HepG2 (cell line): ENCODE measurements around the gene RAC3. TPM values are rescaled to one million over a fixed set of nuclear protein-coding genes. Genes with fewer than 3 reads are reported as not detected.

ENCODE experiments used
- AKAP8 ChIP-seq: sonication (generic); formaldehyde crosslinking; IDR thresholded peaks from 2 replicates; pipeline ENCODE4 v1.5.1; 2020; ENCODE audit warnings: mild to moderate bottlenecking, missing genetic modification reagents
- GTF2F1 ChIP-seq: fragments of 150-350 bp; IDR thresholded peaks from 2 replicates; pipeline ENCODE4 v1.6.1; 2014; ENCODE audit warnings: low read length
- MED8 ChIP-seq: sonication (generic); formaldehyde crosslinking; IDR thresholded peaks from 2 replicates; pipeline ENCODE4 v1.8.1; 2023; ENCODE audit warnings: mild to moderate bottlenecking, missing genetic modification reagents; ENCODE audit not compliant: insufficient replicate concordance
- MIER3 ChIP-seq: IDR thresholded peaks from 2 replicates; pipeline ENCODE4 v1.6.1; 2016; ENCODE audit warnings: missing compliant biosample characterization, borderline replicate concordance
- NR2C2 ChIP-seq: sonication (generic); formaldehyde crosslinking; IDR thresholded peaks from 2 replicates; pipeline ENCODE4 v1.4.0; 2020; ENCODE audit warnings: missing genetic modification reagents, mild to moderate bottlenecking, moderate library complexity, borderline replicate concordance
- RBM39 ChIP-seq: fragments of 200-400 bp; formaldehyde crosslinking; IDR thresholded peaks from one replicate; pipeline ENCODE4 v1.6.1; 2018; ENCODE audit warnings: antibody characterized with exemption, mild to moderate bottlenecking, low read depth, low read length; ENCODE audit not compliant: poor library complexity, severe bottlenecking
- RFX3 ChIP-seq: IDR thresholded peaks from 2 replicates; pipeline ENCODE4 v1.6.1; 2016; ENCODE audit warnings: missing biosample characterization, missing genetic modification reagents
- SSRP1 ChIP-seq: IDR thresholded peaks from 2 replicates; pipeline ENCODE4 v1.6.1; 2016; ENCODE audit warnings: control low read depth
- ZNF136 ChIP-seq: sonication (generic); formaldehyde crosslinking; IDR thresholded peaks from 2 replicates; pipeline ENCODE4 v1.8.1; 2022; ENCODE audit warnings: low read depth, mild to moderate bottlenecking, moderate library complexity, missing genetic modification reagents
- ZNF34 ChIP-seq: sonication (generic); formaldehyde crosslinking; IDR thresholded peaks from 2 replicates; pipeline ENCODE4 v1.4.0; 2020; ENCODE audit warnings: mild to moderate bottlenecking, missing genetic modification reagents, borderline replicate concordance
- ZNF761 ChIP-seq: sonication (generic); formaldehyde crosslinking; conservative IDR thresholded peaks from 2 replicates; pipeline ENCODE4 v1.4.0; 2020; ENCODE audit warnings: mild to moderate bottlenecking, missing genetic modification reagents
- polyA plus RNA-seq, 8 experiments: library from polyadenylated mRNA; depleted of rRNA in 3 of 8; stranded (reverse) in 7 of 8; unstranded in 1 of 8; fragments of >200 nt; fragmentation: Illumina TruSeq in 4 of 8; extraction: Trizol in 4 of 8; gene quantifications; 2 replicates each; pipeline versions ENCODE4 v1.2.1 to v1.2.3, GENCODE V29; 2011 to 2016; ENCODE audit warnings: low read depth in 4 of 8, missing spikeins in 1 of 8, mixed read lengths in 1 of 8; ENCODE audit not compliant: insufficient read depth in 1 of 8
- total RNA-seq, 5 experiments: library from RNA; depleted of rRNA; stranded (reverse); fragments of >200 nt; fragmentation: Illumina TruSeq; extraction: Trizol; gene quantifications; 2 replicates each; pipeline ENCODE4 v1.2.3, GENCODE V29; 2016; ENCODE audit warnings: low read depth in 1 of 5
- TF ChIP-seq, protein P1 (sequence below): IDR thresholded peaks from 2 replicates; pipeline ENCODE4 v1.6.1; 2016; ENCODE audit warnings: low read depth, borderline replicate concordance
- TF ChIP-seq, protein P2 (sequence below): IDR thresholded peaks from 2 replicates; pipeline ENCODE4 v1.6.1; 2012; ENCODE audit warnings: low read depth, low read length, improper control_type of control experiment
- TF ChIP-seq, protein P3 (sequence below): sonication (generic); formaldehyde crosslinking; IDR thresholded peaks from 2 replicates; pipeline ENCODE4 v1.5.0; 2020; ENCODE audit warnings: mild to moderate bottlenecking, missing genetic modification reagents
- TF ChIP-seq, protein P4 (sequence below): sonication (generic); formaldehyde crosslinking; IDR thresholded peaks from 2 replicates; pipeline ENCODE4 v1.5.0; 2020; ENCODE audit warnings: missing genetic modification reagents
- TF ChIP-seq, protein P5 (sequence below): IDR thresholded peaks from 2 replicates; pipeline ENCODE4 v1.6.1; 2016; ENCODE audit warnings: control low read depth

The RAC3 gene
- total and polyA plus RNA-seq, 2 of the 13 experiments (the other 11 are each of a cell fraction or from before 2014, with no cell fraction given): 10.5 to 21.3 TPM

DNA sequence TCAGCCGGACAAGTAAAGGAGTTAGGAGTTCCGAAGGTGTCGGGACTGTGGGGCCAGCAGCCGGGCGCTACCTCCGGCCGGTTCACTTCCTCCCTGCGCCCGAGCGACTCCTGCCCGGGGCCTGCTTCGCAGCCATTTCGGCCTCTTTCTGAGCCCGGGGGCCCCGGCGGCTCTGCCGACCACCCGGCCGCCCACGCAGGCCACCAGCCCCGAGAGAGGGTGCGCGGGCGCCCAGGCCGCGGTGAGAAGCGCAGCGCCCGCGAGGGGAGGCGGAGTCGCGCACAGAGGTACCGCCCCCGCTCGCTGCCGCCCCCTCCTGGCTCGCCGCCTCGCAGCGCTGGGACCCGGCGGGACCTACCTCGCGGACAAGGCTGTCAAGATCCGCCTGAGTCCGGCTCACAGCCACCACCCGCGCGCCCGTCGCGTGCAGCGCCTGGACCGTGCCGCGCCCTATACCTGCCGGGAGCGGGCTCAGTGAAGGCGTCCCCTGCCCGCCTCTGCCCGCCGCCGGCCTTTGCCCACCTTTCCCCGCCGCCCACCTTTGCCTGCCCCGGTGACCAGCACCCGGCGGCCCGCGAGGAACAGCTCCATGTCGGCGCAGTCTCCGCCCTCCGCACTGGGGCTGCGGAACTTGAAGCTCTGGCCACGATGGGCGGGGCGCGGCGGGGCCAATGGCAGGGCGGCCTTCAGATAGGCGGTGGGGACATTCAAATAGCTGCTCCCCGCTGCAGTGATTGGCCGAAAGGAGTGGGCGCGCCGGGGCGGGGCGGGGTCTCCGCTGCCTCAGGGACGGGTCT, 5.8 kb downstream of the RAC3 start, which contains the start of gene DCXR (continued):
- TF ChIP-seq RBM39 (peak; percentile 72), MIER3 (no peak), ZNF34 (peak; percentile 56; the same call in 1 of the 2 replicates), SSRP1 (CRISPR knock-in tag) (no peak), MED8 (CRISPR knock-in tag) (no peak), GTF2F1 (no peak), ZNF136 (CRISPR knock-in tag) (no peak), AKAP8 (CRISPR knock-in tag) (peak; percentile 97), NR2C2 (CRISPR knock-in tag) (peak; percentile 82; the same call in 1 of the 2 replicates), RFX3 (CRISPR knock-in tag) (no peak), ZNF761 (CRISPR knock-in tag) (peak; percentile 90; the same call in 1 of the 2 replicates)
- TF ChIP-seq, protein P1, sequence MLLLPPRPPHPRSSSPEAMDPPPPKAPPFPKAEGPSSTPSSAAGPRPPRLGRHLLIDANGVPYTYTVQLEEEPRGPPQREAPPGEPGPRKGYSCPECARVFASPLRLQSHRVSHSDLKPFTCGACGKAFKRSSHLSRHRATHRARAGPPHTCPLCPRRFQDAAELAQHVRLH (CRISPR knock-in tag): peak; percentile 95
- TF ChIP-seq, protein P2, sequence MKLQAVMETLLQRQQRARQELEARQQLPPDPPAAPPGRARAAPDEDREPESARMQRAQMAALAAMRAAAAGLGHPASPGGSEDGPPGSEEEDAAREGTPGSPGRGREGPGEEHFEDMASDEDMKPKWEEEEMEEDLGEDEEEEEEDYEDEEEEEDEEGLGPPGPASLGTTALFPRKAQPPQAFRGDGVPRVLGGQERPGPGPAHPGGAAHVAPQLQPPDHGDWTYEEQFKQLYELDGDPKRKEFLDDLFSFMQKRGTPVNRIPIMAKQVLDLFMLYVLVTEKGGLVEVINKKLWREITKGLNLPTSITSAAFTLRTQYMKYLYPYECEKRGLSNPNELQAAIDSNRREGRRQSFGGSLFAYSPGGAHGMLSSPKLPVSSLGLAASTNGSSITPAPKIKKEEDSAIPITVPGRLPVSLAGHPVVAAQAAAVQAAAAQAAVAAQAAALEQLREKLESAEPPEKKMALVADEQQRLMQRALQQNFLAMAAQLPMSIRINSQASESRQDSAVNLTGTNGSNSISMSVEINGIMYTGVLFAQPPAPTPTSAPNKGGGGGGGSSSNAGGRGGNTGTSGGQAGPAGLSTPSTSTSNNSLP: 0 out of 2 replicates have a peak, but pooled peaks have one; percentile 11
- TF ChIP-seq, protein P3, sequence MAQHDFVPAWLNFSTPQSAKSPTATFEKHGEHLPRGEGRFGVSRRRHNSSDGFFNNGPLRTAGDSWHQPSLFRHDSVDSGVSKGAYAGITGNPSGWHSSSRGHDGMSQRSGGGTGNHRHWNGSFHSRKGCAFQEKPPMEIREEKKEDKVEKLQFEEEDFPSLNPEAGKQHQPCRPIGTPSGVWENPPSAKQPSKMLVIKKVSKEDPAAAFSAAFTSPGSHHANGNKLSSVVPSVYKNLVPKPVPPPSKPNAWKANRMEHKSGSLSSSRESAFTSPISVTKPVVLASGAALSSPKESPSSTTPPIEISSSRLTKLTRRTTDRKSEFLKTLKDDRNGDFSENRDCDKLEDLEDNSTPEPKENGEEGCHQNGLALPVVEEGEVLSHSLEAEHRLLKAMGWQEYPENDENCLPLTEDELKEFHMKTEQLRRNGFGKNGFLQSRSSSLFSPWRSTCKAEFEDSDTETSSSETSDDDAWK: no peak
- TF ChIP-seq, protein P4, sequence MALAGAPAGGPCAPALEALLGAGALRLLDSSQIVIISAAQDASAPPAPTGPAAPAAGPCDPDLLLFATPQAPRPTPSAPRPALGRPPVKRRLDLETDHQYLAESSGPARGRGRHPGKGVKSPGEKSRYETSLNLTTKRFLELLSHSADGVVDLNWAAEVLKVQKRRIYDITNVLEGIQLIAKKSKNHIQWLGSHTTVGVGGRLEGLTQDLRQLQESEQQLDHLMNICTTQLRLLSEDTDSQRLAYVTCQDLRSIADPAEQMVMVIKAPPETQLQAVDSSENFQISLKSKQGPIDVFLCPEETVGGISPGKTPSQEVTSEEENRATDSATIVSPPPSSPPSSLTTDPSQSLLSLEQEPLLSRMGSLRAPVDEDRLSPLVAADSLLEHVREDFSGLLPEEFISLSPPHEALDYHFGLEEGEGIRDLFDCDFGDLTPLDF (CRISPR knock-in tag): no peak
- TF ChIP-seq, protein P5, sequence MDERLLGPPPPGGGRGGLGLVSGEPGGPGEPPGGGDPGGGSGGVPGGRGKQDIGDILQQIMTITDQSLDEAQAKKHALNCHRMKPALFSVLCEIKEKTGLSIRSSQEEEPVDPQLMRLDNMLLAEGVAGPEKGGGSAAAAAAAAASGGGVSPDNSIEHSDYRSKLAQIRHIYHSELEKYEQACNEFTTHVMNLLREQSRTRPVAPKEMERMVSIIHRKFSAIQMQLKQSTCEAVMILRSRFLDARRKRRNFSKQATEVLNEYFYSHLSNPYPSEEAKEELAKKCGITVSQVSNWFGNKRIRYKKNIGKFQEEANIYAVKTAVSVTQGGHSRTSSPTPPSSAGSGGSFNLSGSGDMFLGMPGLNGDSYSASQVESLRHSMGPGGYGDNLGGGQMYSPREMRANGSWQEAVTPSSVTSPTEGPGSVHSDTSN: no peak
